Cardiac muscle cell (in vitro differentiated cells and primary cell): ENCODE results near the gene GNA15. TPM values are rescaled to one million over a fixed set of nuclear protein-coding genes. Genes with fewer than 3 reads are reported as not detected.

Experiments
- DNase-seq, 2 donors: peaks; one replicate each; pipeline versions ENCODE4 v3.0.0 to v3.0.0-alpha.2; 2010 to 2017; ENCODE audit warnings: low read depth in 1 of 2, low spot score in 1 of 2
- H3K27ac ChIP-seq: fragments of 200-600 bp; sonication (generic); 2 replicates; pipeline ENCODE4 v1.5.1; 2016
- H3K27me3 ChIP-seq: fragments of 200-600 bp; sonication (generic); 2 replicates; pipeline ENCODE4 v1.6.0; 2016; ENCODE audit warnings: control low read depth
- H3K36me3 ChIP-seq: fragments of 200-600 bp; sonication (generic); 2 replicates; pipeline ENCODE4 v1.5.1; 2016; ENCODE audit warnings: control low read depth
- H3K4me1 ChIP-seq: fragments of 200-600 bp; sonication (generic); 2 replicates; pipeline ENCODE4 v1.8.1; 2017; ENCODE audit warnings: low read depth, mild to moderate bottlenecking, mixed run types
- H3K4me3 ChIP-seq: fragments of 200-600 bp; sonication (generic); 2 replicates; pipeline ENCODE4 v1.5.1; 2016; ENCODE audit warnings: mild to moderate bottlenecking
- H3K9me3 ChIP-seq: fragments of 200-600 bp; sonication (generic); 2 replicates; pipeline ENCODE4 v1.5.1; 2017; ENCODE audit warnings: low read depth, mild to moderate bottlenecking, control low read depth
- polyA plus RNA-seq: library from polyadenylated mRNA; unstranded; fragments of >200 nt; fragmentation: Nextera tagmentation; extraction: Ambion mirVana; gene quantifications from 2 replicates; pipeline ENCODE4 v1.2.1, GENCODE V29; 2016
- total RNA-seq: library from RNA; depleted of rRNA; stranded (reverse); fragments of >200 nt; gene quantifications from 2 replicates; pipeline ENCODE4 v1.2.3, GENCODE V29; 2016
- TF ChIP-seq, protein P1 (sequence below): IDR thresholded peaks from 2 replicates; pipeline ENCODE4 v1.5.1; 2012; ENCODE audit warnings: low read depth, mild to moderate bottlenecking, low read length

Gene GNA15
- total and polyA plus RNA-seq, 2 experiments from 2014 or later: 0.12 TPM; not detected in 1

DNA sequence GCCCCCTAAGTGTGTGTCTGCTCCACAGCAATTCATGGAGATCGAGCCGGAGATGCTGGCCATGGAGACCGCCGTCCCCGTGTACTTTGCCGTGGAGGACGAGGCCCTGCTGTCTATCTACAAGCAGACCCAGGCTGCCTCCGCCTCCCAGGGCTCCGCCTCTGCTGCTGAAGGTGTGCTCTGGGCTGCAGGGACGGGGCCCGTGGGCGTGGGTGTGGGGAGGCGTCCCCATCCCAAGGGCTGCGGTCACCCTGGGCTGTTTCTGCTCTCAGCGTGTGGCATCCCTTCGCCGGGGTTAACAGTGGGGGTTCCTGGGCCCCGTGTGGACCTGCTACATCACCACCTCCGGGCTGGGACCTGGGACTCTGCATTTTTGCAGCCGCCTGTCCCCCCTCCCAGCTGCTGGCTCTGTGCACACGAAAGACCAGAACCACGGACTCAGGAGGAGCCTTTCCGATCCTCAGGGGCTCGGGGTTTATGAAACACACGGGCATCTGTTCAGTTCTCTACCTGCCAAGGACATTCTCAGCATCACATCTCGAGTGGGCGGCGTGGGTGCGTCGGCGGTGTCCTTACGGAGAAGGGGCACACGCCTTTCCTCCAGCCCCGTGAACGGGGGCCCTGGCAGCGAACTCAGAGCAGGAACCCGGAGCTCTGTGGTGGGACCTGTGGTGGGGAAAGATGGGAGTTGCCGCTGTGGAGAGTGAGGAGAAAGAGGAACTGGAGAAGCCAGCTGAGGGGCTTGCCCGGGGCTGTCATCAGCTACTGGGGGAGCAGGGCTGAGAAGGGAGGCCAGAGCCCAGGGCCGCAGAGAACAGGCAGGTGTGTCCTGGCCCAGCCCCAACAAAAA is 57.6 kb downstream of the GNA15 start:
- no peaks in the 10 kb centered on the region for H3K9me3 ChIP-seq
- TF ChIP-seq, protein P1, sequence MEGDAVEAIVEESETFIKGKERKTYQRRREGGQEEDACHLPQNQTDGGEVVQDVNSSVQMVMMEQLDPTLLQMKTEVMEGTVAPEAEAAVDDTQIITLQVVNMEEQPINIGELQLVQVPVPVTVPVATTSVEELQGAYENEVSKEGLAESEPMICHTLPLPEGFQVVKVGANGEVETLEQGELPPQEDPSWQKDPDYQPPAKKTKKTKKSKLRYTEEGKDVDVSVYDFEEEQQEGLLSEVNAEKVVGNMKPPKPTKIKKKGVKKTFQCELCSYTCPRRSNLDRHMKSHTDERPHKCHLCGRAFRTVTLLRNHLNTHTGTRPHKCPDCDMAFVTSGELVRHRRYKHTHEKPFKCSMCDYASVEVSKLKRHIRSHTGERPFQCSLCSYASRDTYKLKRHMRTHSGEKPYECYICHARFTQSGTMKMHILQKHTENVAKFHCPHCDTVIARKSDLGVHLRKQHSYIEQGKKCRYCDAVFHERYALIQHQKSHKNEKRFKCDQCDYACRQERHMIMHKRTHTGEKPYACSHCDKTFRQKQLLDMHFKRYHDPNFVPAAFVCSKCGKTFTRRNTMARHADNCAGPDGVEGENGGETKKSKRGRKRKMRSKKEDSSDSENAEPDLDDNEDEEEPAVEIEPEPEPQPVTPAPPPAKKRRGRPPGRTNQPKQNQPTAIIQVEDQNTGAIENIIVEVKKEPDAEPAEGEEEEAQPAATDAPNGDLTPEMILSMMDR: no peak

GRCh38 chr19:3194106-3195087 is 58.6 kb downstream of the GNA15 start:
- Histone ChIP-seq H3K4me3 (no peak overlapping the region), H3K4me1 (no peaks in the 10 kb centered on the region), H3K9me3 (no peaks in the 10 kb centered on the region), H3K36me3 (no peaks in the 10 kb centered on the region), H3K27me3 (no peaks in the 10 kb centered on the region), H3K27ac (no peak overlapping the region)
- DNase-seq: no peak
- TF ChIP-seq, protein P1: no peak

More for the DNA sequence above, 57.6 kb downstream of the GNA15 start:
- no peaks in the 10 kb centered on the region for H3K4me1 ChIP-seq
- H3K4me3 ChIP-seq: no peak overlapping the region
- no peaks in the 10 kb centered on the region for H3K27me3 ChIP-seq
- no peaks in the 10 kb centered on the region for H3K36me3 ChIP-seq
- DNase-seq: no peak
- no peak overlapping the region for H3K27ac ChIP-seq

DNA sequence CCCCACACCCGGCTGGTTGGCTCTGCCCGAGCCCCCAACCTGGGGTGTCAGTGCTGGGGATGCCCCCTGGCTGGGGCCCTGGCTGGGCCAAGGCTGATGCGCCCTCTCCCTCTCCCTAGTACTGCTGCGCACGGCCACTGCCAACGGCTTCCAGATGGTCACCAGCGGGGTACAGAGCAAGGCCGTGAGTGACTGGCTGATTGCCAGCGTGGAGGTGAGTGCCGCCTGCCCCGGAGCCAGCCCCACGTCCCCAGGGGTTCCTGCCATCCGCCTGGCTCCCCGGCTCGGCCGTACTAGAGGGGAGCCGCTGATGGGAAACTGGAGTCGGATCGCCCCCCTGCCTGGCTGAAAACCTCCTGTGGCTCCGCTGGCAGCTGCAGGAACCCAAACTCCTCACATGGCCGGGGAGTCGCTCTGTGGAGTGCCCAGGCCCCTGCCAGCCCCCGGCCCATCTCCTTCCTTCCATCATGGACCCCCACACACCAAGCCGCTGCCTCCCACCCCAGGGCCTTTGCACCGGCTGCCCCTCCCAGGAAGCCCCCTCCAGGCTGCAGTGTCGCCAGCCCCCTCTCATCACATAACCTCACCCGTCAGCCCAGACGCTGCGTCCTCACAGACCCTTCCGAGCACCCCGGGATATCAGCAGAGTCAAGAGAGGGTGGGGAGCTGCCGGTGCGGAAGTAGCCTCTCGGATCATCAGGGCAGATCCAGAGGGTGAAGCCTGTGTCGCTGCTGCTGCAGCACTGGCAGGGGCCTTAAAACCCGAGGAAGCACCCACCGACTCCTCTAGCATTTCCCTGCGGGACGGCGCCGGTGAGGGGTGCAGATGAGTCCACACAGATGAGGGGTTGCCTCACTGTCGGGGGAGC is 60.5 kb downstream of the GNA15 start:
- Histone ChIP-seq H3K36me3 (no peaks in the 10 kb centered on the region), H3K27me3 (no peaks in the 10 kb centered on the region), H3K4me1 (no peaks in the 10 kb centered on the region), H3K4me3 (no peak overlapping the region), H3K27ac (no peak overlapping the region), H3K9me3 (no peaks in the 10 kb centered on the region)
- TF ChIP-seq, protein P1: no peak
- no peak for DNase-seq

- Histone ChIP-seq H3K4me3 (no peak overlapping the region), H3K27ac (no peak overlapping the region), H3K9me3 (no peaks in the 10 kb centered on the region), H3K27me3 (no peaks in the 10 kb centered on the region), H3K36me3 (no peaks in the 10 kb centered on the region), H3K4me1 (no peaks in the 10 kb centered on the region)
- DNase-seq: no peak
- TF ChIP-seq, protein P1: no peak
Measured at GRCh38 chr19:3196933-3197205, 61.0 kb downstream of the GNA15 start.
